Hepatocyte (in vitro differentiated cells): ENCODE data around the gene FOXO1. TPM values are rescaled to one million over a fixed set of nuclear protein-coding genes. Genes with fewer than 3 reads are reported as not detected.

ENCODE experiments used
- DNase-seq: peaks from one replicate; pipeline ENCODE4 v3.0.0-alpha.2; 2016; ENCODE audit warnings: low spot score
- H2AFZ ChIP-seq: fragments of 200-600 bp; sonication (generic); 2 replicates; pipeline ENCODE4 v1.6.0; 2016; ENCODE audit warnings: antibody characterized with exemption, mild to moderate bottlenecking
- H3K27ac ChIP-seq: fragments of 200-600 bp; sonication (generic); 2 replicates; pipeline ENCODE4 v1.5.1; 2016; ENCODE audit warnings: mild to moderate bottlenecking
- H3K27me3 ChIP-seq: fragments of 200-600 bp; sonication (generic); 2 replicates; pipeline ENCODE4 v1.6.1; 2016
- H3K36me3 ChIP-seq: fragments of 200-600 bp; sonication (generic); replicated peaks from 2 replicates; pipeline ENCODE4 v1.5.1; 2016; ENCODE audit warnings: low read depth; ENCODE audit not compliant: insufficient read depth
- H3K4me1 ChIP-seq: fragments of 200-600 bp; sonication (generic); 2 replicates; pipeline ENCODE4 v1.5.1; 2016; ENCODE audit warnings: mild to moderate bottlenecking, moderate library complexity; ENCODE audit not compliant: insufficient read depth
- H3K4me2 ChIP-seq: fragments of 200-600 bp; sonication (generic); 2 replicates; pipeline ENCODE4 v1.6.0; 2016
- H3K4me3 ChIP-seq: fragments of 200-600 bp; sonication (generic); 2 replicates; pipeline ENCODE4 v1.5.1; 2016; ENCODE audit warnings: mild to moderate bottlenecking
- H3K79me2 ChIP-seq: fragments of 200-600 bp; sonication (generic); 2 replicates; pipeline ENCODE4 v1.6.0; 2017; ENCODE audit warnings: mild to moderate bottlenecking
- H3K9me2 ChIP-seq: fragments of 200-600 bp; sonication (generic); replicated peaks from 2 replicates; pipeline ENCODE4 v1.6.0; 2017; ENCODE audit warnings: mild to moderate bottlenecking; ENCODE audit not compliant: insufficient read depth
- H3K9me3 ChIP-seq: fragments of 200-600 bp; sonication (generic); 2 replicates; pipeline ENCODE4 v1.5.1; 2016; ENCODE audit warnings: low read depth, mild to moderate bottlenecking
- H4K20me1 ChIP-seq: fragments of 200-600 bp; sonication (generic); 2 replicates; pipeline ENCODE4 v1.6.0; 2016; ENCODE audit warnings: mild to moderate bottlenecking; ENCODE audit not compliant: insufficient read depth, poor library complexity, severe bottlenecking
- EZH2 ChIP-seq: fragments of 200-600 bp; sonication (generic); IDR thresholded peaks from 2 replicates; pipeline ENCODE4 v1.6.1; 2016; ENCODE audit warnings: antibody characterized with exemption, mild to moderate bottlenecking, borderline replicate concordance
- EZH2phosphoT487 ChIP-seq: fragments of 200-600 bp; sonication (generic); IDR thresholded peaks from one replicate; pipeline ENCODE4 v1.6.1; 2018; ENCODE audit warnings: antibody characterized with exemption, mild to moderate bottlenecking, low read depth, moderate library complexity; ENCODE audit not compliant: unreplicated experiment, severe bottlenecking
- WGBS: methylation state at CpG from one replicate; pipeline ENCODE4 v1.1.6; 2016; ENCODE audit warnings: low lambda C conversion rate; ENCODE audit errors: missing lambda C conversion rate; 5-methylcytosine and 5-hydroxymethylcytosine counted together
- polyA plus RNA-seq: library from polyadenylated mRNA; unstranded; fragments of >200 nt; fragmentation: Nextera tagmentation; extraction: Ambion mirVana; gene quantifications from 2 replicates; pipeline ENCODE4 v1.2.1, GENCODE V29; 2016
- total RNA-seq: library from RNA; depleted of rRNA; stranded (reverse); fragments of >200 nt; gene quantifications from 2 replicates; pipeline ENCODE4 v1.2.3, GENCODE V29; 2014
- TF ChIP-seq, protein P1 (sequence below): fragments of 200-600 bp; sonication (generic); IDR thresholded peaks from 2 replicates; pipeline ENCODE4 v1.5.1; 2016; ENCODE audit warnings: antibody characterized with exemption, mild to moderate bottlenecking; ENCODE audit not compliant: poor library complexity

FOXO1 gene
- total and polyA plus RNA-seq, 2 experiments from 2014 or later = 30.3 to 35.2 TPM

DNA sequence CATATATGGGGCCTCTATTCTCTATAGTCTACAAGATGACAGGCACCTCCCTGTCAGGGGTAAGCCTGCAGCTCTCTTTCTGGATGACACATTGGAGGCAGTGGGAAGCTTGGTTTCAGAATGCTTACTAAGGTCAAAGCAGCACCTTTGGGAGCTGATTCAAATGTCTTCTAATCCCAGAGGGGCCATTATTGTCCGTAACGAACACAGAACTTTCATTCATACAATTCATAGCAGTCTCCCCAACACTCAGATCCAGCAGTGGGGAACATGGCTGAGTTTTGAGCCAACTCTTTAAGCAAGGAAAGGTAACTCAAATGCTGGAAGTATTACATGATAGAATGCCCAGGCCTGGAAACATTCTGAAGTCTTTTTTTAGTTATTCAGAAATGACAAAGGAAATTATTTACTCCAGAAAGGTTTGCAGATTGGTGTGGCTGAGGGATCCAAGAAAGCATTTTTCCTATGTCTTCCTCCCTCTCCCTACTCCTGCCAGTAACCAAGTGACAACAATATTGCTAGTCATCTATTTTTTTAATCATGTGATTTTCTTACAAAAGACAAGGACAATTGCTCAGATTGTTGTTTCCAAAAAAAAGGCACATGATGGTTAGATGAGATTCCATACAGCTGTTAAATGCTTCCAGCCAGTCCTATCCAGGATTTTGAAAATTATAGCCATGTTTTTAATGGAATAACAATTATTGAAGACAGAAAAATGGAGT is 118.7 kb downstream of the FOXO1 start:
- Histone ChIP-seq H4K20me1 (no peaks in the 10 kb centered on the region), H3K27me3 (no peaks in the 10 kb centered on the region), H3K27ac (no peak overlapping the region), H3K36me3 (no peaks in the 10 kb centered on the region), H3K4me1 (no peaks in the 10 kb centered on the region), H3K4me3 (no peak overlapping the region), H2AFZ (no peak overlapping the region), H3K9me2 (no peaks in the 10 kb centered on the region), H3K79me2 (peaks cover 4% of the 10 kb centered on the region), H3K9me3 (no peaks in the 10 kb centered on the region), H3K4me2 (no peak overlapping the region)
- DNase-seq = no peak
- TF ChIP-seq EZH2phosphoT487 (no peak), EZH2 (no peak)
- TF ChIP-seq, protein P1, sequence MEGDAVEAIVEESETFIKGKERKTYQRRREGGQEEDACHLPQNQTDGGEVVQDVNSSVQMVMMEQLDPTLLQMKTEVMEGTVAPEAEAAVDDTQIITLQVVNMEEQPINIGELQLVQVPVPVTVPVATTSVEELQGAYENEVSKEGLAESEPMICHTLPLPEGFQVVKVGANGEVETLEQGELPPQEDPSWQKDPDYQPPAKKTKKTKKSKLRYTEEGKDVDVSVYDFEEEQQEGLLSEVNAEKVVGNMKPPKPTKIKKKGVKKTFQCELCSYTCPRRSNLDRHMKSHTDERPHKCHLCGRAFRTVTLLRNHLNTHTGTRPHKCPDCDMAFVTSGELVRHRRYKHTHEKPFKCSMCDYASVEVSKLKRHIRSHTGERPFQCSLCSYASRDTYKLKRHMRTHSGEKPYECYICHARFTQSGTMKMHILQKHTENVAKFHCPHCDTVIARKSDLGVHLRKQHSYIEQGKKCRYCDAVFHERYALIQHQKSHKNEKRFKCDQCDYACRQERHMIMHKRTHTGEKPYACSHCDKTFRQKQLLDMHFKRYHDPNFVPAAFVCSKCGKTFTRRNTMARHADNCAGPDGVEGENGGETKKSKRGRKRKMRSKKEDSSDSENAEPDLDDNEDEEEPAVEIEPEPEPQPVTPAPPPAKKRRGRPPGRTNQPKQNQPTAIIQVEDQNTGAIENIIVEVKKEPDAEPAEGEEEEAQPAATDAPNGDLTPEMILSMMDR = no peak
- WGBS = 97% methylated on average over 2 of the region's 2 CpGs

DNA sequence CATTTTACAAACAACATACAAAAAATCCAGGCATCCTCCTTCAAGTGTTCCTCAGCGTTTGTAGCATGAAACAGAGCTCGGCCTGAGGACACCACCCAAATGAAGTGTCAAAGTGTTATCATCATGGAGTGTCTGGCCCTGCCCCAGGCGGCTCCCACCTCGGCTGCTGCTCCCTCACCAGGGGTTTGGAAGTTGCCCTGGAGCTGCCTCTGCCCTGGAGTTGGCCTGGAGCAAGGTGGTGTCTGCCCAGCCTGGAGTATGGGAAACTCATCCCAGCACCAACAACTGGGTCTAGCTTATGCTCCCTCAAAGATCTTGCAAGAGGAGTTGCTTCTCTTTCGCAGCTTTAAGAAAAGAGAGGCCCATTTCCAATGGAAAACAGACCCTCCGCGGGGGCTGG is 120.4 kb downstream of the FOXO1 start:
- no peak overlapping the region for H3K4me2 ChIP-seq
- H3K9me3 ChIP-seq = no peaks in the 10 kb centered on the region
- TF ChIP-seq EZH2phosphoT487 (no peak), EZH2 (no peak)
- TF ChIP-seq, protein P1 = no peak
- H2AFZ ChIP-seq = no peak overlapping the region
- H3K36me3 ChIP-seq = no peaks in the 10 kb centered on the region
- DNase-seq = no peak
- H4K20me1 ChIP-seq = no peaks in the 10 kb centered on the region
- no peaks in the 10 kb centered on the region for H3K79me2 ChIP-seq
- no peaks in the 10 kb centered on the region for H3K27me3 ChIP-seq
- no peaks in the 10 kb centered on the region for H3K4me1 ChIP-seq
- H3K27ac ChIP-seq = no peak overlapping the region
- H3K9me2 ChIP-seq = no peaks in the 10 kb centered on the region
- no peak overlapping the region for H3K4me3 ChIP-seq
- WGBS = 78% methylated on average over 7 of the region's 7 CpGs

DNA sequence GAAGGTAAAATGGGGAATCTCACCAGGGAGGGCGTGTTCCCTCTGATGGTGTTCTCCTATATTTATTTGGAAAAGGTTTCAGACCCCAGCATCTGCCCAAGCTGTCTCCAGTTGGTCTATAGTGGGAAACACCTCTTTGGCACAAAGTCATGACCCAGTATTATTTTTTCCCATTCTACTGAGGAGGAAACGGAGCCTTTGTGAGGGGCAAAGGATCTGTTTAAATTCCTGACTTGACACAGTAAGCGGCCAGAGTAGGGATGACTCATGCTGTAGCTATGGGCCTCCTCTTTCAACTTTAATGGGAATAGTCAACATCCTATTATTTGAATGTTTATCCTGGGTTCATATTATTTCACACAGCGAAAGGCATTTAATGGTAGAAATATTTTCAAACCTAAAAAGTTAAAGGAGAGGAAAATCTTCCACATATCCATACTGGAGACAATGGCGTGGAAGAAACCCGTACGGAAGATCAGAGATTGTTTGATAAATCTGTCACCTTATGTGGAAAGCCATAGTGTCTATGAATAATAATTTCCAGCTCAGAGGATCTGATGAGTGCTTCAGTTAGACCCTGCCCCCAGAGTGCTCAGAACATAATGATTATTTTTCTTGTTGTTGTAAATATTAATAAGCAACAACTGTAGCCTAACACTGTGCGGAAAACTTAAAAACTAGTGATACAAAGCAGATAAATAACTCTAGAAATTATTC is 126.0 kb downstream of the FOXO1 start:
- no peaks in the 10 kb centered on the region for H3K79me2 ChIP-seq
- no peaks in the 10 kb centered on the region for H3K27me3 ChIP-seq
- H3K4me2 ChIP-seq = peak overlapping the region; percentile 6
- H3K4me1 ChIP-seq = peaks cover 20% of the 10 kb centered on the region
- H3K27ac ChIP-seq = peak overlapping the region; percentile 3
- no peak overlapping the region for H2AFZ ChIP-seq
- no peaks in the 10 kb centered on the region for H4K20me1 ChIP-seq
- TF ChIP-seq EZH2 = no peak
- TF ChIP-seq, protein P1 = no peak
- no peak for TF ChIP-seq EZH2phosphoT487
- 56% methylated on average over 8 of the region's 8 CpGs for WGBS
- no peaks in the 10 kb centered on the region for H3K9me2 ChIP-seq
- H3K4me3 ChIP-seq = no peak overlapping the region
- H3K36me3 ChIP-seq = no peaks in the 10 kb centered on the region
- DNase-seq = peak; percentile 43
- no peaks in the 10 kb centered on the region for H3K9me3 ChIP-seq
